OCI-LY3 (cell line): Measurements from ENCODE around the gene CBX4.

Source experiments
- CTCF ChIP-seq: fragments of 200-600, 300-600 bp; sonication (generic); IDR thresholded peaks from 2 replicates; pipeline ENCODE4 v1.5.1; 2014; ENCODE audit warnings: antibody characterized with exemption, low read length, low read depth
- EZH2phosphoT487 ChIP-seq: fragments of 200-600 bp; shearing (Covaris generic); IDR thresholded peaks from 2 replicates; pipeline ENCODE4 v1.6.1; 2018; ENCODE audit warnings: antibody characterized with exemption, mixed run types, low read depth

- no peak for TF ChIP-seq EZH2phosphoT487
- TF ChIP-seq CTCF = no peak
These were observed 36.3 kb upstream of the CBX4 start for GRCh38 chr17:79875511-79875910.
